NCI-H2029 (cell line): ENCODE measurements around the gene LIFR.
"Not testable (repeated sequence)": the region's sequence is repeated elsewhere in the genome, so short reads cannot be mapped to it uniquely, and the experiment has no call there.

ENCODE experiments used
- DNase-seq: peaks from one replicate; lab custom pipeline; 2025; lab: John Stamatoyannopoulos, UW

LIFR gene

GRCh38 chr5:38516649-38517048 is 39.8 kb downstream of the LIFR start:
- DNase-seq: not testable (repeated sequence)

- DNase-seq: no peak
These were observed 40.8 kb downstream of the LIFR start for GRCh38 chr5:38515646-38516045.

- DNase-seq: peak; percentile 37
These were observed 41.4 kb downstream of the LIFR start for GRCh38 chr5:38515092-38515491.

- no peak for DNase-seq
These were observed 47.3 kb downstream of the LIFR start for GRCh38 chr5:38509185-38509584.

GRCh38 chr5:38506302-38506701 is 50.1 kb downstream of the LIFR start:
- no peak for DNase-seq

- DNase-seq: peak; percentile 7
These were observed 55.7 kb downstream of the LIFR start for GRCh38 chr5:38500573-38501260.

- DNase-seq: no peak
These were observed 58.5 kb downstream of the LIFR start for GRCh38 chr5:38497946-38498345.

- DNase-seq: no peak
These were observed 61.7 kb downstream of the LIFR start for GRCh38 chr5:38494763-38495162.

- DNase-seq: no peak
These were observed 62.3 kb downstream of the LIFR start for GRCh38 chr5:38494175-38494574.

GRCh38 chr5:38483805-38484398 is 72.5 kb downstream of the LIFR start:
- DNase-seq: no peak

GRCh38 chr5:38479315-38479904 is 77.0 kb downstream of the LIFR start:
- no peak for DNase-seq

GRCh38 chr5:38478878-38479277 is 77.6 kb downstream of the LIFR start:
- no peak for DNase-seq

- no peak for DNase-seq
These were observed 78.3 kb downstream of the LIFR start for GRCh38 chr5:38478166-38478565.

- DNase-seq: peak; percentile 40
These were observed 83.4 kb downstream of the LIFR start for GRCh38 chr5:38473008-38473407.

- no peak for DNase-seq
These were observed 83.9 kb downstream of the LIFR start for GRCh38 chr5:38472541-38472940.

GRCh38 chr5:38471709-38472108 is 84.7 kb downstream of the LIFR start:
- no peak for DNase-seq

GRCh38 chr5:38469707-38470267 is 86.7 kb downstream of the LIFR start:
- no peak for DNase-seq

GRCh38 chr5:38468978-38469706 is 87.3 kb downstream of the LIFR start:
- no peak for DNase-seq

GRCh38 chr5:38468202-38468673 is 88.2 kb downstream of the LIFR start:
- DNase-seq: no peak

- no peak for DNase-seq
These were observed 88.9 kb downstream of the LIFR start for GRCh38 chr5:38467353-38468040.

- no peak for DNase-seq
These were observed 89.8 kb downstream of the LIFR start for GRCh38 chr5:38466424-38467189.
